Keratinocyte (primary cell): ENCODE results near the gene CDKN1A.

Experiments used
- EZH2 ChIP-seq: IDR thresholded peaks from one replicate; pipeline ENCODE4 v1.6.1; 2012; ENCODE audit warnings: inconsistent platforms, mild to moderate bottlenecking, low read length, moderate library complexity
- TF ChIP-seq, protein P1 (sequence below), 3 experiments: IDR thresholded peaks in 1 of 3; conservative IDR thresholded peaks in 1 of 3; optimal IDR thresholded peaks in 1 of 3; 2 replicates in 2 of 3; 3 replicates in 1 of 3; pipeline versions ENCODE3 to v1.5.1; 2011; ENCODE audit warnings: low read length in 3 of 3, mild to moderate bottlenecking in 3 of 3, moderate library complexity in 2 of 3, control low read depth in 1 of 3, inconsistent platforms in 1 of 3; ENCODE audit not compliant: insufficient read depth in 2 of 3; ENCODE audit errors: extremely low read depth in 1 of 3

- TF ChIP-seq, protein P1, sequence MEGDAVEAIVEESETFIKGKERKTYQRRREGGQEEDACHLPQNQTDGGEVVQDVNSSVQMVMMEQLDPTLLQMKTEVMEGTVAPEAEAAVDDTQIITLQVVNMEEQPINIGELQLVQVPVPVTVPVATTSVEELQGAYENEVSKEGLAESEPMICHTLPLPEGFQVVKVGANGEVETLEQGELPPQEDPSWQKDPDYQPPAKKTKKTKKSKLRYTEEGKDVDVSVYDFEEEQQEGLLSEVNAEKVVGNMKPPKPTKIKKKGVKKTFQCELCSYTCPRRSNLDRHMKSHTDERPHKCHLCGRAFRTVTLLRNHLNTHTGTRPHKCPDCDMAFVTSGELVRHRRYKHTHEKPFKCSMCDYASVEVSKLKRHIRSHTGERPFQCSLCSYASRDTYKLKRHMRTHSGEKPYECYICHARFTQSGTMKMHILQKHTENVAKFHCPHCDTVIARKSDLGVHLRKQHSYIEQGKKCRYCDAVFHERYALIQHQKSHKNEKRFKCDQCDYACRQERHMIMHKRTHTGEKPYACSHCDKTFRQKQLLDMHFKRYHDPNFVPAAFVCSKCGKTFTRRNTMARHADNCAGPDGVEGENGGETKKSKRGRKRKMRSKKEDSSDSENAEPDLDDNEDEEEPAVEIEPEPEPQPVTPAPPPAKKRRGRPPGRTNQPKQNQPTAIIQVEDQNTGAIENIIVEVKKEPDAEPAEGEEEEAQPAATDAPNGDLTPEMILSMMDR (optimal IDR thresholded peaks at IDR 0.05 in 1 of 3, IDR thresholded peaks at IDR 0.05 in 1 of 3, conservative IDR thresholded peaks at IDR 0.05 in 1 of 3; ENCODE audit: extremely low read depth in 1 of 3, insufficient read depth in 2 of 3, low read length in 3 of 3) = no peak
- no peak for TF ChIP-seq EZH2
These were observed 14.7 kb upstream of the CDKN1A start for GRCh38 chr6:36663504-36664446.
